Globus pallidus (tissue), 1 donor: ENCODE data around the gene CREBL2.

Experiments
- DNase-seq: peaks from one replicate; pipeline ENCODE4 v3.0.0-alpha.2; 2015; ENCODE audit warnings: low spot score

Gene CREBL2

DNA sequence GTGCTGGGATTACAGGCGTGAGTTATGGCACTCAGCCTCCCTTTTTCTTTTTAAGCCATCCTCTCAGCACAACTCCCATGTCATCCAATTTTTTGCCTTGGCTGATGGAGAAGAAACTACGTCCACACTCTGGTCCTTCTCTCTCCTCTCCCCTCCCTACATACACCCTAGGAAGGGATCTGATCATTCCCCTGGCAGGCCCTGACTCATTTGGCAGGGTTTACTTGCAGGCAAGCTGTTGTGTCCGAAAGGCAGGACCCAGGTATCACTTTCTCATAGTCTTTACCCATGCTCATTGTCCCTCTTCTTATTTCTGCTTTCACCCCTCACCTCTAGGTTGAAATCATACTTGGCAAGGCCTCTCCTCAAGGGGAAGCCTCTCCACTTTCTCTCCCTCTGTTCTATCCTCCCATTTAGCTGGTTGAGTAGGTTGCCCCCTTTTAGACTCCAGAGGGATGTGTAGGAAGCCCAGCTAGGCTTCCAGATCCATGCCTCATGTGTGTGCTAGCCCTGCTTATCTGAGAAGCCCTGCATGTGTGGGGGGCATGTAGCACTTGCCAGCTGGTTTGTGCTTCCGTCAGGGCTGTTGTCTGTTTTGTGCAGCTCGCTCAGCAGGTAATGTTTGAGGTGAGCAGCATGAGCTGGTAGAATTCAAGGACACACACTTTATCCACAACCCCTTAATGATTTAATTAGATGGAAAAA lies 69.5 kb downstream of the CREBL2 start:
- DNase-seq = no peak

DNA sequence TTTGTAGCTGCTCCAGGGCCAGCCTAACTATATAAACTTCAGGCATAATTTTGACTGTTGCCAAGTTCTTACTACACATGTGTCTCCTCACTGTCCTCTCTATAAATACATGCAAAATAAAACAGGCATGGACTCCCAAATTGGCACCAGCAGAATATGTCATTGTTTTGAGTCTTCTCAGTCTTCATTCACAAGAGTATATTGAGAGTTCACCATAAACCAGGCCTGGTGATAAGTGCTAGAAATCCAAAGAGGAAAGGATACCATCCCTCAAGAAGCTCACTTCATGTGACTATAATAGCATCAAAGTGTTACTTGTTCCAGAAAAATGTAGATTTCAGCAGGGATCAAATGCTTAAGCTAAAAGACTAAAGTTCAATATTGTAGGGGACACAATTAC lies 70.6 kb downstream of the CREBL2 start:
- DNase-seq = no peak

GRCh38 chr12:12683136-12683697 lies 71.5 kb downstream of the CREBL2 start:
- DNase-seq = no peak

DNA sequence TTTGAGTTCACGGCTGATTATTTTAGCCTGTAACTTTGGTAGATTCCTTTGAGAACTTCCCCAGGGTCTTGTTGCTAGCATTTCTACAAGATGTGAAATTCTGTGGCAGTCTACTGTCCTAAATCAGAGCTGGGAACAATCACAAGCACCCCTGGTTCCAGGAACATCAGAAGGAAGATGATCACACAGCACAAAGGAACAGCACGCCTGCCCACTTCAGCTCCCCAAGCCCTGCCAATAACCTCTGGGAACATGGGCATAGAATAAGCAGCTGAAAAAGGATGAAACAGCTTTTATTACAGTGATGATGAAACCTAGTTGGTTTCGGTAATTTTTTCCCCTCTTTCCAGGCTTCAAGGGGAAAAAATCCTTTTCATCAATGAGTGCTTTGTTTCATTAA lies 72.0 kb downstream of the CREBL2 start:
- no peak for DNase-seq

- peak; percentile 69 for DNase-seq
Observed at GRCh38 chr12:12684375-12685106, 72.9 kb downstream of the CREBL2 start.

- DNase-seq = peak; percentile 48
Observed at GRCh38 chr12:12685305-12685704, 73.6 kb downstream of the CREBL2 start.

- DNase-seq = no peak
Observed at GRCh38 chr12:12686472-12686871, 74.8 kb downstream of the CREBL2 start.

- DNase-seq = no peak
Observed at GRCh38 chr12:12686925-12687324, 75.2 kb downstream of the CREBL2 start.

DNA sequence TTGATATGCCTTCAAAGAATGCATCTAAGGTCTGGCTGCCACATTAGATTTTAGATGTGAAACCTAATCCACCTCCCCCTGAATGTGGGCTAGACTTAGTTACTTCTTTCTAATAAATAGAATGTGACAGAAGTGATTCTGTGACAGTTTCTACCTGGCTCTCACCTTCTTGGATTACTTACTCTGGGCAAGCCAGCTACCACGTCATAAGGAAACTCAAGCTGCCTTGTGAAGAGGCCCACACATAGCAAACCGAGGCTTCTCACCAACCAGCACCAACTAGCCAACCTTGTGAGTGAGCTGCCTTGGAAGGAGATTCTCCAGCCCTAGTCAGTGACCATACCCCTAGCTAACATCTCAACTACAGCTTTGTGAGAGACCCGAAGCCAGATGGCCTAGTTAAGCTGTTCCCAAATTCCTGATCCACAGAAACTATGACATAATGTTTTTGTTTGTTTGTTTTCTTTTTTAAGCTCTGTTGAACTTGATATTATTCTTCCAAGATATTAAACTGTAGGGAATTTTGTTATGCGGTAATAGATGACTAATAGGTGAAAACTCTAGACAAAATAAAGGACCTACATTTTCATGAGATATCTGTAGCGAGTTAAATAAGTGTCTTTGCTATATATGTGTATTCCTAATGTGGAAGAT lies 78.1 kb downstream of the CREBL2 start:
- DNase-seq = no peak

DNA sequence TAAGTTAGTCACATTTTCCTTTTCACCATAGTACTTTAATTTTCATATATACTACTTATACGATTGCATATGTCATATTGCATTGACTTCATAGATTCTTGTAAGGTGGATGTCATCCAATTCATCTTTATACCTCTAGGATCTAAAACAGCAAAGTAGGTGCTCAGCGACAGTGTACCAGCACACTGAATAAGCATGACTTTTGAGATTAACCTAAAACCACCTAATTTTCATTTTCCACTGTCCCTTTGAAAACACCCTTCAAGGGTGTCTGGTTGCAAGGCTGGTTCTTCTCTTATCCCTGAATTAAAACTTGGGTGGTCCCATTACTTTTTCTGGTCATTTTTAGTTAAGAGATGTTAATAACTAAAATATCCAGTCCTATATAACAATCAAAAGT lies 79.9 kb downstream of the CREBL2 start:
- DNase-seq = no peak

- DNase-seq = no peak
Observed at GRCh38 chr12:12693111-12693671, 81.5 kb downstream of the CREBL2 start.
